ENCODE measurements around the gene CSTF1. TPM values are rescaled to one million over a fixed set of nuclear protein-coding genes. Genes with fewer than 3 reads are reported as not detected.

The CSTF1 gene
- total and polyA plus RNA-seq, 8 donors: 4.5 to 17.5 (median 14.2) TPM

DNA sequence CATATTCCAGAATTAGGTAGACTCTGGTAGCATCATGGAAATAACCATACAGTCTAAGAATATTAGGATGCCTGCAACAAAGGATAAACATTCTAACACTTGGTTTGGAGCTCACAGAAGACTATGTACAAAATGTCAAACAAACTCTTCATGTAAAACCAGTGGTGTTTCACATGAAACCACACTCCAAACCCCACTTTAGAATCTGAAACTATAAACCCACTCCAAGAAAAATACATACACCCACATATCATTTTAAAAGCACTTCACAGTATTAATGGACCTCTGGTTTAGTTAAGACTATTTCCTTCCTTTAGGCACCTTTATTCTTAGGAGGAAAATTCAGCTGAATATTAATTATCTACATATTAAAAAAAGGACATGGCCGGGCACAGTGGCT lies 10.9 kb upstream of the CSTF1 start:
- intact Hi-C loops (cut with DNase I): no loop called here
- H3K36me3 ChIP-seq: no peaks in the 10 kb centered on the region
- no peak for FAIRE-seq
- H3K27me3 ChIP-seq: no peaks in the 10 kb centered on the region
- no peak for ATAC-seq
- TF ChIP-seq CTCF (IDR thresholded peaks at IDR 0.05): no peak
- no peak overlapping the region for H3K27ac ChIP-seq
- no peak for DNase-seq
- 97 to 98% methylated on average over 1 of the region's 1 CpG for WGBS, 2 donors
- peaks cover 0 to 4% (median 0%) of the 10 kb centered on the region in 3 donors for H3K4me1 ChIP-seq
- H3K9me3 ChIP-seq: no peaks in the 10 kb centered on the region
- H3K4me3 ChIP-seq: no peak overlapping the region

DNA sequence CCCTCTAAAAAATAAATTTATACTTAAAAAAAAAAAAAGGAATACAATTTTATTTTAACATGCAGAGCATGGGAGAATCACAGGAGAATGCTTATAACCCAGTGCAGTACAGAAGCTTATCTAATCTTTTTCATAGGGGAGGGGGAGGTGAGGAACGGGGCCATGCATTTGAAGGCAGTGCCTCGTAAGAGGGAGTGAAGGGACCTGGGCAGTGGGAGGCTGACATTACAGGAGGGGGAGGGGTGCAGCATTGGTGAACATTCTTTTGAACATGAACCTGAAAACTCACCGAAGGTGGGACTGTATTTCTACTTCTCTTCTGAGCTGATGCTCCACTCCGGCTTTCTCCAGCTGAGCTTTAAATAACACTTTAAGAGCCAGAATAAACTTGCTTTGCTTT lies 9.7 kb upstream of the CSTF1 start:
- H3K4me1 ChIP-seq: peaks cover 0 to 4% (median 0%) of the 10 kb centered on the region in 3 donors
- DNase-seq (no peak), ATAC-seq (no peak), FAIRE-seq (no peak)
- H3K27me3 ChIP-seq: no peaks in the 10 kb centered on the region
- intact Hi-C loops (cut with DNase I): no loop called here
- H3K36me3 ChIP-seq: no peaks in the 10 kb centered on the region
- H3K27ac ChIP-seq: no peak overlapping the region
- H3K4me3 ChIP-seq: no peak overlapping the region
- H3K9me3 ChIP-seq: no peaks in the 10 kb centered on the region
- WGBS, 2 donors: 67 to 69% methylated on average over 4 of the region's 4 CpGs
- TF ChIP-seq CTCF (IDR thresholded peaks at IDR 0.05): no peak

DNA sequence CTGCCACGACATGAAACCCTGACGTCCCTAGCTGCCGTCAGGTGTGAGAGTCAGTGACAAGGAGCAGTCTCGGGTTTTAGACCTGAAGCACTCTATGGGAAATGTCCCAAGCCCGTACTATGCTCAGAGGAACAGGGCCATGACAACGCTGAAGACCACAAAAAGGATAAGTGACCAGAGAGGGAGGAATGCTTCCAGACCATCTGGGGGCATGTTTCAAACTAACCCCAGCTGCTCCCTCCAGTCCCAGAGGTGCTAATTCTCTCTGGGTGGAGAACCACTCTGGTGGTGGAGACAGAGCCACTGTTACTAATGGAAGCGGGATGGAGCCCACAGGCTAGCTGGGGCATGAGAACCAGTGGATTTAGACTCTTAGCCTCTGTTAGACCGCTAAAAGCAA lies 9.1 kb upstream of the CSTF1 start:
- no peak overlapping the region for H3K4me3 ChIP-seq
- no peaks in the 10 kb centered on the region for H3K9me3 ChIP-seq
- ATAC-seq: no peak
- H3K27me3 ChIP-seq: no peaks in the 10 kb centered on the region
- TF ChIP-seq CTCF (IDR thresholded peaks at IDR 0.05): no peak
- peaks cover 0 to 4% (median 0%) of the 10 kb centered on the region in 3 donors for H3K4me1 ChIP-seq
- H3K36me3 ChIP-seq: no peaks in the 10 kb centered on the region
- intact Hi-C loops (cut with DNase I): no loop called here
- WGBS, 2 donors: 91 to 92% methylated on average over 8 of the region's 8 CpGs
- no peak overlapping the region for H3K27ac ChIP-seq
- FAIRE-seq: no peak
- DNase-seq: no peak

DNA sequence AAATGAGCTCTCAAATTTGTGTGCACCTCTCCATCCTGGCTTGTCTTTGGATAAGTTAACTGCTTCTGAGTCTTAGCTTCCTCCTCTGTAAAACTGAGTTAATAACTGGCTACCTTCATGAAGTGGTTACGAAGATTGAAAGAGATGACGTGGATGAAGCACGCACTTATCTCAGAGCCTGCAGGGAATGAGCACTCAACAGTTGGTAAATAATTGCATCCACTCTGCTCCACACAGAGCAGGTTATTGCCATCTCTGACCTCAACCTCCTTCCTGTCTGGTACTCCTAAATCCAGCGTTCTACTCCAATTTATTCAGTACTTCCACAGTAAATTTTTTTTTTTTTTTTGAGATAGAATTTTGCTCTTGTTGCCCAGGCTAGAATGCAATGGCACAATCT lies 7.3 kb upstream of the CSTF1 start:
- intact Hi-C loops (cut with DNase I): no loop called here
- Histone ChIP-seq H3K4me1 (peaks cover 0 to 4% (median 0%) of the 10 kb centered on the region in 3 donors), H3K27me3 (no peaks in the 10 kb centered on the region), H3K4me3 (no peak overlapping the region), H3K36me3 (no peaks in the 10 kb centered on the region), H3K9me3 (no peaks in the 10 kb centered on the region), H3K27ac (no peak overlapping the region)
- TF ChIP-seq CTCF (IDR thresholded peaks at IDR 0.05): no peak
- ATAC-seq (no peak), FAIRE-seq (no peak), DNase-seq (no peak)
- WGBS, 2 donors: 93 to 96% methylated on average over 4 of the region's 4 CpGs

- DNase-seq (no peak), ATAC-seq (no peak), FAIRE-seq (no peak)
- no peak overlapping the region for H3K4me3 ChIP-seq
- H3K27me3 ChIP-seq: no peaks in the 10 kb centered on the region
- 71 to 77% methylated on average over 6 of the region's 6 CpGs for WGBS, 2 donors
- no peak overlapping the region for H3K27ac ChIP-seq
- H3K36me3 ChIP-seq: no peaks in the 10 kb centered on the region
- TF ChIP-seq CTCF (IDR thresholded peaks at IDR 0.05): no peak
- intact Hi-C loops (cut with DNase I): no loop called here
- peaks cover 0 to 4% (median 3%) of the 10 kb centered on the region in 3 donors for H3K4me1 ChIP-seq
- no peaks in the 10 kb centered on the region for H3K9me3 ChIP-seq
Measured at GRCh38 chr20:56386219-56386618, 6.2 kb upstream of the CSTF1 start.
